ENCODE data around the gene HSPG2. TPM values are rescaled to one million over a fixed set of nuclear protein-coding genes. Genes with fewer than 3 reads are reported as not detected.

Gene HSPG2
- total and polyA plus RNA-seq, 10 of the 15 experiments (the other 5 are each of a cell fraction or from before 2014, with no cell fraction given): 0.30 to 3.4 (median 0.73) TPM; not detected in 2

DNA sequence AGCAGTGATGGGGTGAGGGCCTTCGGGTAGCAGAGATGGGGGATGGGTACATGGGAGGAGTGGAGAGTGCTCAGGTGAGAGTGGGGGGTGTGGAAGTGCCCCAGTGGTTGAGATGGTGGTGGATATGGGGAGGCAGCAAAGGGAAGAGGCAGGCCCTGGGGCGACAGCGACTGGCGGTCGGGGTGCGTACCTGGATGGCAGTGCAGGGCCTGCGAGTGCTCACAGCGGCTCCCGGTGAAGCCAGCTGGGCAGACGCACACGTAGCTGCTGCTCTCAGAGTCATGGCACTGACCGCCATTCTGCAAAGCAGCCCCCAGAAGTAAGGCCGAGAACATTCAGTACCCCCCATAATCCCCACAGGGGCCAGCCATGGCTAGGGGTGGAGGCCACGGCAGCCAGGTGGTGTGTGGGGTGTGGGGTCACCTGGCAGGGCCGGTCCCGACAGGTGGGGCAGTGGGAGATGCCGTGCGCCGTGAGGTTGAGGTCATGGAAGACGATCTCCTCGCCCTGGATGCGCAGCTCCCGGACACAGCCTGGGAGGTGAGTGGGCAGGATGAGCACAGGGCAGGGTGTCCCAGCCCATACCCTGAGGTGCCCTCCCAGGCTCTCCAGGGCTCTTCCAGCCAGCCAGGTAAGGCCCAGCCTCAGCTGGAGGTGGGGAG, 106.2 kb downstream of the HSPG2 start:
- no peaks in the 10 kb centered on the region for H4K20me1 ChIP-seq (ENCODE audit: control insufficient read depth, insufficient read depth)
- ATAC-seq (no peak), DNase-seq (ENCODE audit: low read depth, low spot score) (no peak), FAIRE-seq (no peak)
- in situ Hi-C loops (cut with MboI): no loop called here
- intact Hi-C loops (cut with micrococcal nuclease; ENCODE audit: unreplicated experiment): no loop called here
- 87% methylated on average over 13 of the region's 23 CpGs for WGBS (ENCODE audit: insufficient coverage, insufficient replicate concordance, low lambda C conversion rate, missing lambda C conversion rate)
- no peak overlapping the region for H3K27ac ChIP-seq (ENCODE audit: control insufficient read depth, insufficient read depth)
- H2AFZ ChIP-seq (ENCODE audit: control insufficient read depth, low read depth, low read length): no peak overlapping the region
- no peak overlapping the region for H3K4me3 ChIP-seq
- H3K79me2 ChIP-seq (ENCODE audit: control insufficient read depth, insufficient read depth, low read length): no peaks in the 10 kb centered on the region
- ChIA-PET SMC1A (ENCODE audit: uncharacterized antibody, unreplicated experiment) (no interaction called here), RAD21 (ENCODE audit: unreplicated experiment) (no interaction called here), CTCF (no interaction called here), POLR2A (no interaction called here)
- BruUV-seq (replicated peaks): no TSS peak
- no peaks in the 10 kb centered on the region for H3K36me3 ChIP-seq (ENCODE audit: control insufficient read depth in 2 of 2, insufficient read depth in 2 of 2, low read length in 1 of 2)
- H3K4me1 ChIP-seq (ENCODE audit: control insufficient read depth, insufficient read depth, low read length): no peaks in the 10 kb centered on the region
- no peak overlapping the region for H3K9ac ChIP-seq (ENCODE audit: control insufficient read depth, insufficient read depth, low read length)
- peaks cover 7% of the 10 kb centered on the region; the same call in 1 of the 3 replicates for H3K9me3 ChIP-seq (replicated peaks; ENCODE audit: control insufficient read depth, insufficient read depth, low read length)
- no peak overlapping the region for H3K4me2 ChIP-seq (ENCODE audit: control insufficient read depth, insufficient read depth)
- no peaks in the 10 kb centered on the region for H3K27me3 ChIP-seq (replicated peaks in 1 of 2; ENCODE audit: control insufficient read depth in 2 of 2, insufficient read depth in 2 of 2, low read length in 1 of 2)
- TF ChIP-seq SUZ12 (IDR thresholded peaks at IDR 0.05; ENCODE audit: unreplicated experiment) (no peak), ZBTB33 (IDR thresholded peaks at IDR 0.05) (no peak), ZZZ3 (IDR thresholded peaks at IDR 0.05; ENCODE audit: control insufficient read depth, insufficient read length, low read depth) (no peak), POLR2AphosphoS2 (IDR thresholded peaks at IDR 0.05; ENCODE audit: low read depth, low read length) (no peak), TCF12 (IDR thresholded peaks at IDR 0.05; ENCODE audit: low read depth, low read length) (no peak), NFYA (IDR thresholded peaks at IDR 0.05; ENCODE audit: borderline replicate concordance, low read depth, low read length) (no peak), ATF7 (IDR thresholded peaks at IDR 0.05; ENCODE audit: low read depth) (no peak), CBFB (IDR thresholded peaks at IDR 0.05; ENCODE audit: low read depth) (no peak), MTA2 (IDR thresholded peaks at IDR 0.05; ENCODE audit: low read depth) (no peak), EP300 (IDR thresholded peaks at IDR 0.05; ENCODE audit: borderline replicate concordance in 1 of 2, control insufficient read depth in 1 of 2, low read depth in 2 of 2, low read length in 2 of 2) (no peak), IRF5 (IDR thresholded peaks at IDR 0.05; ENCODE audit: borderline replicate concordance) (no peak)
- TF ChIP-seq, protein P1, sequence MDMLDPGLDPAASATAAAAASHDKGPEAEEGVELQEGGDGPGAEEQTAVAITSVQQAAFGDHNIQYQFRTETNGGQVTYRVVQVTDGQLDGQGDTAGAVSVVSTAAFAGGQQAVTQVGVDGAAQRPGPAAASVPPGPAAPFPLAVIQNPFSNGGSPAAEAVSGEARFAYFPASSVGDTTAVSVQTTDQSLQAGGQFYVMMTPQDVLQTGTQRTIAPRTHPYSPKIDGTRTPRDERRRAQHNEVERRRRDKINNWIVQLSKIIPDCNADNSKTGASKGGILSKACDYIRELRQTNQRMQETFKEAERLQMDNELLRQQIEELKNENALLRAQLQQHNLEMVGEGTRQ (IDR thresholded peaks at IDR 0.05; ENCODE audit: borderline replicate concordance, low read depth, low read length): no peak
- TF ChIP-seq, protein P2, sequence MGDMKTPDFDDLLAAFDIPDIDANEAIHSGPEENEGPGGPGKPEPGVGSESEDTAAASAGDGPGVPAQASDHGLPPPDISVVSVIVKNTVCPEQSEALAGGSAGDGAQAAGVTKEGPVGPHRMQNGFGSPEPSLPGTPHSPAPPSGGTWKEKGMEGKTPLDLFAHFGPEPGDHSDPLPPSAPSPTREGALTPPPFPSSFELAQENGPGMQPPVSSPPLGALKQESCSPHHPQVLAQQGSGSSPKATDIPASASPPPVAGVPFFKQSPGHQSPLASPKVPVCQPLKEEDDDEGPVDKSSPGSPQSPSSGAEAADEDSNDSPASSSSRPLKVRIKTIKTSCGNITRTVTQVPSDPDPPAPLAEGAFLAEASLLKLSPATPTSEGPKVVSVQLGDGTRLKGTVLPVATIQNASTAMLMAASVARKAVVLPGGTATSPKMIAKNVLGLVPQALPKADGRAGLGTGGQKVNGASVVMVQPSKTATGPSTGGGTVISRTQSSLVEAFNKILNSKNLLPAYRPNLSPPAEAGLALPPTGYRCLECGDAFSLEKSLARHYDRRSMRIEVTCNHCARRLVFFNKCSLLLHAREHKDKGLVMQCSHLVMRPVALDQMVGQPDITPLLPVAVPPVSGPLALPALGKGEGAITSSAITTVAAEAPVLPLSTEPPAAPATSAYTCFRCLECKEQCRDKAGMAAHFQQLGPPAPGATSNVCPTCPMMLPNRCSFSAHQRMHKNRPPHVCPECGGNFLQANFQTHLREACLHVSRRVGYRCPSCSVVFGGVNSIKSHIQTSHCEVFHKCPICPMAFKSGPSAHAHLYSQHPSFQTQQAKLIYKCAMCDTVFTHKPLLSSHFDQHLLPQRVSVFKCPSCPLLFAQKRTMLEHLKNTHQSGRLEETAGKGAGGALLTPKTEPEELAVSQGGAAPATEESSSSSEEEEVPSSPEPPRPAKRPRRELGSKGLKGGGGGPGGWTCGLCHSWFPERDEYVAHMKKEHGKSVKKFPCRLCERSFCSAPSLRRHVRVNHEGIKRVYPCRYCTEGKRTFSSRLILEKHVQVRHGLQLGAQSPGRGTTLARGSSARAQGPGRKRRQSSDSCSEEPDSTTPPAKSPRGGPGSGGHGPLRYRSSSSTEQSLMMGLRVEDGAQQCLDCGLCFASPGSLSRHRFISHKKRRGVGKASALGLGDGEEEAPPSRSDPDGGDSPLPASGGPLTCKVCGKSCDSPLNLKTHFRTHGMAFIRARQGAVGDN (IDR thresholded peaks at IDR 0.05): no peak

Measured in GM12878 (cell line).